GM12878 (cell line): Measurements from ENCODE around the gene PNMA1. TPM values are rescaled to one million over a fixed set of nuclear protein-coding genes. Genes with fewer than 3 reads are reported as not detected.

Experiments
- ATAC-seq: fragments of 200-7000 bp; cut with Tn5 transposase; 3 replicates; pipeline ENCODE4 v1.9.1; 2020; ENCODE audit warnings: mild to moderate bottlenecking, moderate library complexity
- Bru-seq: library from RNA; stranded (reverse); fragments of 400-500 nt; gene quantifications from one replicate; lab custom pipeline; 2021; lab: Mats Ljungman, UMichigan
- BruChase-seq, 2 experiments: library from RNA; stranded (reverse); fragments of 400-500 nt; gene quantifications; one replicate each; lab custom pipeline; 2021; lab: Mats Ljungman, UMichigan
- BruUV-seq: library from RNA; stranded (reverse); fragments of 400-500 nt; replicated peaks from 2 replicates; lab custom pipeline; 2021; lab: Mats Ljungman, UMichigan
- CTCF ChIA-PET: fragments of 300-600 bp; sonication (Branson Sonifier 250); formaldehyde crosslinking; extraction: SDS; loops from one replicate; lab custom pipeline; 2021; ENCODE audit warnings: inconsistent platforms; lab: Yijun Ruan, JAX
- POLR2A ChIA-PET: fragments of 350-600 bp; formaldehyde crosslinking; extraction: SDS; loops from one replicate; lab custom pipeline; 2021; ENCODE audit warnings: inconsistent platforms; lab: Charles Lee
- RAD21 ChIA-PET: fragments of 300-600 bp; sonication (Branson Sonifier 250); formaldehyde crosslinking; loops from one replicate; lab custom pipeline; 2023; ENCODE audit warnings: antibody characterized with exemption; ENCODE audit not compliant: unreplicated experiment; lab: Charles Lee
- SMC1A ChIA-PET: fragments of 300-600 bp; sonication (Branson Sonifier 250); formaldehyde crosslinking; loops from one replicate; lab custom pipeline; 2023; ENCODE audit not compliant: unreplicated experiment, uncharacterized antibody; lab: Charles Lee
- DNase-seq: peaks from one replicate; pipeline ENCODE4 v3.0.0-alpha.2; 2011; ENCODE audit warnings: low read depth, low spot score
- FAIRE-seq: peaks from 3 replicates; lab custom pipeline; 2011; peaks lifted over from hg19 to GRCh38; lab: Jason Lieb, UNC
- H2AFZ ChIP-seq: 2 replicates; pipeline ENCODE4 v1.6.0; 2011; ENCODE audit warnings: low read depth, low read length, control low read depth; ENCODE audit not compliant: control insufficient read depth
- H3K27ac ChIP-seq: 2 replicates; pipeline ENCODE4 v1.5.1; 2011; ENCODE audit warnings: control low read depth; ENCODE audit not compliant: control insufficient read depth, insufficient read depth
- H3K27me3 ChIP-seq, 2 experiments: replicated peaks in 1 of 2; 2 replicates each; pipeline versions ENCODE4 v1.6.0 to v1.6.1; 2011; ENCODE audit warnings: low read length in 1 of 2; ENCODE audit not compliant: control insufficient read depth in 2 of 2, insufficient read depth in 2 of 2
- H3K36me3 ChIP-seq, 2 experiments: 2 replicates each; pipeline ENCODE4 v1.5.1; 2011; ENCODE audit warnings: low read length in 1 of 2; ENCODE audit not compliant: control insufficient read depth in 2 of 2, insufficient read depth in 2 of 2
- H3K4me1 ChIP-seq: 2 replicates; pipeline ENCODE4 v1.6.1; 2011; ENCODE audit warnings: mild to moderate bottlenecking, low read length, moderate library complexity, mixed read lengths; ENCODE audit not compliant: control insufficient read depth, insufficient read depth
- H3K4me2 ChIP-seq: 2 replicates; pipeline ENCODE4 v1.6.0; 2011; ENCODE audit warnings: control low read depth; ENCODE audit not compliant: control insufficient read depth, insufficient read depth
- H3K4me3 ChIP-seq: fragments of 200-600 bp; sonication (generic); 2 replicates; pipeline ENCODE4 v1.5.1; 2016
- H3K79me2 ChIP-seq: 2 replicates; pipeline ENCODE4 v1.6.0; 2011; ENCODE audit warnings: low read length; ENCODE audit not compliant: control insufficient read depth, insufficient read depth
- H3K9ac ChIP-seq: 2 replicates; pipeline ENCODE4 v1.8.0; 2011; ENCODE audit warnings: low read length, control low read depth, mixed read lengths; ENCODE audit not compliant: control insufficient read depth, insufficient read depth
- H3K9me3 ChIP-seq: replicated peaks from 3 replicates; pipeline ENCODE4 v1.5.1; 2011; ENCODE audit warnings: mild to moderate bottlenecking, low read length; ENCODE audit not compliant: control insufficient read depth, insufficient read depth
- H4K20me1 ChIP-seq: 2 replicates; pipeline ENCODE4 v1.6.0; 2011; ENCODE audit not compliant: control insufficient read depth, insufficient read depth
- NRF1 ChIP-seq: conservative IDR thresholded peaks from 2 replicates; pipeline ENCODE4 v1.6.1; 2011; ENCODE audit warnings: mild to moderate bottlenecking, low read depth, low read length, improper control_type of control experiment
- POLR2AphosphoS5 ChIP-seq: IDR thresholded peaks from 2 replicates; pipeline ENCODE4 v1.6.1; 2011; ENCODE audit warnings: mild to moderate bottlenecking, low read length, inconsistent platforms
- RB1 ChIP-seq: fragments of 450-650 bp; formaldehyde crosslinking; IDR thresholded peaks from 2 replicates; pipeline ENCODE4 v1.6.1; 2017; ENCODE audit warnings: mild to moderate bottlenecking, borderline replicate concordance
- RBBP5 ChIP-seq: fragments of 200-600 bp; sonication (generic); conservative IDR thresholded peaks from 2 replicates; pipeline ENCODE4 v1.6.1; 2016
- SP1 ChIP-seq: IDR thresholded peaks from one replicate; pipeline ENCODE4 v1.6.1; 2011; ENCODE audit warnings: low read depth, low read length
- ZNF207 ChIP-seq: fragments of 450-650 bp; IDR thresholded peaks from 2 replicates; pipeline ENCODE4 v1.6.1; 2014; ENCODE audit warnings: antibody characterized with exemption, mild to moderate bottlenecking, borderline replicate concordance
- ZNF274 ChIP-seq: IDR thresholded peaks from one replicate; pipeline ENCODE4 v1.8.0; 2011; ENCODE audit not compliant: insufficient read length, insufficient read depth
- WGBS: methylation state at CpG from one replicate; pipeline ENCODE4 v1.1.6; 2016; ENCODE audit warnings: low lambda C conversion rate; ENCODE audit not compliant: insufficient replicate concordance, insufficient coverage; ENCODE audit errors: missing lambda C conversion rate; 5-methylcytosine and 5-hydroxymethylcytosine counted together
- in situ Hi-C: fragments of 300-500 bp; cut with MboI; formaldehyde crosslinking; loops from 9 replicates; pipeline ENCODE4 v1.14.3; 2018; ENCODE audit warnings: mixed read lengths
- intact Hi-C: fragments of 100-400 bp; cut with micrococcal nuclease; formaldehyde crosslinking; loops from one replicate; pipeline ENCODE4 v1.14.2; 2022; ENCODE audit not compliant: unreplicated experiment
- long read RNA-seq, 2 experiments: library from polyadenylated mRNA; unstranded; transcript quantifications; one replicate each; pipeline ENCODE4 v2.0.0, GENCODE V29; 2019 to 2020
- polyA minus RNA-seq, 3 experiments: library from RNA; depleted of rRNA, polyadenylated mRNA; stranded (reverse); fragments of >200 nt; gene quantifications; 2 replicates each; pipeline ENCODE4 v1.2.3, GENCODE V29; 2011
- polyA plus RNA-seq, 11 experiments: library from polyadenylated mRNA; depleted of rRNA in 4 of 11; unstranded in 6 of 11; stranded (reverse) in 5 of 11; fragments of >200 nt; fragmentation: Nextera tagmentation in 4 of 11; fragmentation: Illumina TruSeq in 1 of 11; extraction: Ambion mirVana in 4 of 11; extraction: Trizol in 1 of 11; gene quantifications; 1 replicate in 1 of 11; 2 replicates in 10 of 11; pipeline versions ENCODE4 v1.2.1 to v1.2.3, GENCODE V29; 2011 to 2016; ENCODE audit warnings: inconsistent platforms in 2 of 11, missing spikeins in 2 of 11, low read depth in 1 of 11
- total RNA-seq, 4 experiments: library from RNA; depleted of rRNA in 3 of 4; stranded (reverse); fragments of >200 nt in 3 of 4; fragmentation: Illumina TruSeq in 1 of 4; extraction: Trizol in 1 of 4; gene quantifications; 2 replicates each; pipeline versions ENCODE4 v1.2.1 to v1.2.3, GENCODE V29; 2013 to 2021
- TF ChIP-seq, protein P1 (sequence below), 3 experiments: IDR thresholded peaks in 2 of 3; conservative IDR thresholded peaks in 1 of 3; 2 replicates each; pipeline ENCODE4 v1.5.1; 2011; ENCODE audit warnings: low read depth in 3 of 3, low read length in 3 of 3, mild to moderate bottlenecking in 3 of 3, control low read depth in 2 of 3, moderate library complexity in 2 of 3, inconsistent platforms in 1 of 3, mixed read lengths in 1 of 3; ENCODE audit not compliant: control insufficient read depth in 2 of 3, insufficient read depth in 1 of 3; ENCODE audit errors: extremely low read depth in 1 of 3
- TF ChIP-seq, protein P2 (sequence below): fragments of 450-650 bp; formaldehyde crosslinking; IDR thresholded peaks from 2 replicates; pipeline ENCODE4 v1.4.0; 2022; ENCODE audit warnings: mild to moderate bottlenecking, moderate library complexity

PNMA1 gene, protein sequence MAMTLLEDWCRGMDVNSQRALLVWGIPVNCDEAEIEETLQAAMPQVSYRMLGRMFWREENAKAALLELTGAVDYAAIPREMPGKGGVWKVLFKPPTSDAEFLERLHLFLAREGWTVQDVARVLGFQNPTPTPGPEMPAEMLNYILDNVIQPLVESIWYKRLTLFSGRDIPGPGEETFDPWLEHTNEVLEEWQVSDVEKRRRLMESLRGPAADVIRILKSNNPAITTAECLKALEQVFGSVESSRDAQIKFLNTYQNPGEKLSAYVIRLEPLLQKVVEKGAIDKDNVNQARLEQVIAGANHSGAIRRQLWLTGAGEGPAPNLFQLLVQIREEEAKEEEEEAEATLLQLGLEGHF
- 8.8 and 10.1 TPM in 2 replicates for total RNA-seq (2013; cell fraction: nucleolus; rRNA removed)
- total RNA-seq (2014; rRNA removed) (3.8 and 4.0 TPM in 2 replicates), total RNA-seq (2014; rRNA removed; fragmentation: Illumina TruSeq; extraction: Trizol) (6.8 TPM in 2 replicates), total RNA-seq (2021) (22.4 and 24.0 TPM in 2 replicates), polyA plus RNA-seq (2011; rRNA removed) (7.8 and 9.7 TPM in 2 replicates), polyA plus RNA-seq (2014; fragmentation: Illumina TruSeq; extraction: Trizol) (14.0 and 14.4 TPM in 2 replicates), polyA plus RNA-seq (2014; fragmentation: Nextera tagmentation; extraction: Ambion mirVana) (1 to 10 TPM; 1.8 to 6.5 TPM), polyA plus RNA-seq (2014; rRNA removed) (14.4 and 15.3 TPM in 2 replicates), polyA plus RNA-seq (2016; fragmentation: Nextera tagmentation; extraction: Ambion mirVana) (10 to 100 TPM; 35.0 to 39.3 TPM), polyA minus RNA-seq (2011; rRNA and poly(A)+ RNA removed) (5.3 and 7.1 TPM in 2 replicates), Bru-seq, nascent RNA (percentile 83 among the genes with signal in this experiment), BruChase-seq, experiment 1, labeled RNA remaining after a 6-hour chase (percentile 96 among the genes with signal in this experiment), BruChase-seq, experiment 2, labeled RNA remaining after a 2-hour chase (percentile 96 among the genes with signal in this experiment)
- polyA plus RNA-seq (2011; ENCODE audit: low read depth) = 7.3 TPM
- 7.1 and 7.2 TPM in 2 replicates for polyA plus RNA-seq (2011; cell fraction: cytosol; rRNA removed)
- polyA plus RNA-seq (2011; cell fraction: nucleus; rRNA removed) = 7.9 and 9.2 TPM in 2 replicates
- polyA plus RNA-seq (2012) = 9.3 and 11.6 TPM in 2 replicates
- 3.3 and 3.7 TPM in 2 replicates for polyA minus RNA-seq (2011; cell fraction: cytosol; rRNA and poly(A)+ RNA removed)
- polyA minus RNA-seq (2011; cell fraction: nucleus; rRNA and poly(A)+ RNA removed) = 3.6 and 4.6 TPM in 2 replicates
- long read RNA-seq, experiment 1, transcript PNMA1-201 (1 exons, 2,590 nt) = major isoform, 6 of 6 reads
- long read RNA-seq, experiment 1, partial matches to known transcripts = 0 of 6 reads
- long read RNA-seq, experiment 1, other reads (novel, unspliced or antisense) = 0 of 6 reads
- long read RNA-seq, experiment 2, partial matches to known transcripts = 0 of 1 reads
- long read RNA-seq, experiment 2, other reads (novel, unspliced or antisense) = 0 of 1 reads

DNA sequence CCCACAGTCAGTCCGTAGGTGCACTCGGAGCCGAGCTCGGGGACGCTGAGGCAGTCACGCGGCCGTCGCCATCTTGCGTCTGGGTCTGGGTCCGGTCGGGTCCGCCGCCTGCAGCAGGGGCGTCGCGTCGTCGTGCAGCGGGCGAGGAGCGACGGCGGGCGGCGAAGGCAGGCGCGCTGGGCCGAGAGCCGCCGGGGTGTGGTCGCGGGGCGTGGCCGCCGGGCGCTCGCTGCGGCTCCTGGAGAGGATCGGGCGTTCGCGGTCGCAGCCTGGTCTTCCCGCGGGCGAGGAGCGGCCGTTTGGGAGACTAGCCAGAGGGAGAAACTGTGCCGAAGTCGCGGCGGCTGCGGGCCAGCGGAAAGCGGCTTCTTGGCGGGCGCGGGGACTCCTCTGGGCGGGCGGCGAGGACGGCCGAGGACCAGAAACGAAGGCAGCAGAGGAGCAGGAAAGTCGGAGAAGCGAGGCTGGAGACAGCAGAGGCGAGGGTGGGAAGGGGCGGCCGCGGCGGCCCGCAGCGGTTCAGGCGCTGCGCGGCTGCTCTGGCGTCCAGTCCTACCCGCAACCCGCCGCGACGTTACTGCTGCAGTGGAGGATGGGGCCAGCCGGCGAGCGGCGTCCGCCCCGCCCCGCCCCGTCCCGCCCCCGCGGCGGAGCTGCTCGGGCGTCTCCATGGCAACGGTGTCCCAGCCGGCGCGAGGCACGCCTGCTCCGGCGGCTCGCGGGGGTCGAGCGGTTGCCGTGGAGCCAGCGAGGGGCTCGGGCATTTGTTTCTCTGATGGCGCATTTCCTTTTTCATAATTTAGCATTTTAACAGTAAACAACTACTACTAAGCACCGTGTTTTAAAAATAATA, at the start of gene PNMA1:
PNMA1 (minus strand) TSS at position 582 of the 853 bp plus-strand sequence. CDS start 745 bp downstream, outside the sequence.
- ChIA-PET CTCF (interaction anchor here (0.9 to 2.8 kb wide), 9 partner anchors 9 to 419 kb away, joined by 3 to 12 read pairs (median 5); no protein-coding TSS in a partner anchor), RAD21 (interaction anchor here (0.5 to 2.1 kb wide), 5 partner anchors 12 to 195 kb away, joined by 3 to 5 read pairs (median 3); no protein-coding TSS in a partner anchor), SMC1A (interaction anchor here (1.2 to 3.2 kb wide), 6 partner anchors 12 to 101 kb away, joined by 3 to 16 read pairs (median 6); no protein-coding TSS in a partner anchor), POLR2A (interaction anchor here (1.3 to 1.4 kb wide), 2 partner anchors 17 to 51 kb away, joined by 3 read pairs; no protein-coding TSS in a partner anchor)
- H3K27ac ChIP-seq = peak within 1 kb of the TSS; percentile 63
- peak within 1 kb of the TSS; percentile 89 for H3K4me3 ChIP-seq
- peak within 1 kb of the TSS; percentile 64 for H3K9ac ChIP-seq
- no peaks in the 10 kb centered on the region for H3K27me3 ChIP-seq
- H3K79me2 ChIP-seq = peaks cover 20% of the 10 kb centered on the region
- DNase-seq (no peak), FAIRE-seq (no peak), ATAC-seq (peak; percentile 89)
- peaks cover 12 to 20% of the 10 kb centered on the region in 2 experiments for H3K36me3 ChIP-seq
- H3K4me2 ChIP-seq = peak within 1 kb of the TSS; percentile 82
- under 1% methylated on average over 91 of the region's 113 CpGs for WGBS
- intact Hi-C loops (loop anchor here (5.0 kb wide), 1 partner anchor 82 kb away; no protein-coding TSS in a partner anchor), in situ Hi-C loops (no loop called here)
- peaks cover 4% of the 10 kb centered on the region for H3K4me1 ChIP-seq
- H2AFZ ChIP-seq = peak within 1 kb of the TSS; percentile 88
- no peaks in the 10 kb centered on the region for H4K20me1 ChIP-seq
- no peaks in the 10 kb centered on the region for H3K9me3 ChIP-seq
- no TSS peak for BruUV-seq
- TF ChIP-seq NRF1 = no peak
- TF ChIP-seq, protein P1, sequence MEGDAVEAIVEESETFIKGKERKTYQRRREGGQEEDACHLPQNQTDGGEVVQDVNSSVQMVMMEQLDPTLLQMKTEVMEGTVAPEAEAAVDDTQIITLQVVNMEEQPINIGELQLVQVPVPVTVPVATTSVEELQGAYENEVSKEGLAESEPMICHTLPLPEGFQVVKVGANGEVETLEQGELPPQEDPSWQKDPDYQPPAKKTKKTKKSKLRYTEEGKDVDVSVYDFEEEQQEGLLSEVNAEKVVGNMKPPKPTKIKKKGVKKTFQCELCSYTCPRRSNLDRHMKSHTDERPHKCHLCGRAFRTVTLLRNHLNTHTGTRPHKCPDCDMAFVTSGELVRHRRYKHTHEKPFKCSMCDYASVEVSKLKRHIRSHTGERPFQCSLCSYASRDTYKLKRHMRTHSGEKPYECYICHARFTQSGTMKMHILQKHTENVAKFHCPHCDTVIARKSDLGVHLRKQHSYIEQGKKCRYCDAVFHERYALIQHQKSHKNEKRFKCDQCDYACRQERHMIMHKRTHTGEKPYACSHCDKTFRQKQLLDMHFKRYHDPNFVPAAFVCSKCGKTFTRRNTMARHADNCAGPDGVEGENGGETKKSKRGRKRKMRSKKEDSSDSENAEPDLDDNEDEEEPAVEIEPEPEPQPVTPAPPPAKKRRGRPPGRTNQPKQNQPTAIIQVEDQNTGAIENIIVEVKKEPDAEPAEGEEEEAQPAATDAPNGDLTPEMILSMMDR (IDR thresholded peaks at IDR 0.05 in 2 of 3, conservative IDR thresholded peaks at IDR 0.05 in 1 of 3; ENCODE audit: control insufficient read depth in 2 of 3, extremely low read depth in 1 of 3, insufficient read depth in 1 of 3, low read depth in 3 of 3, low read length in 3 of 3) = no peak
- TF ChIP-seq ZNF207 = no peak
- peak; percentile 20 for TF ChIP-seq SP1
- no peak for TF ChIP-seq RB1
- peak; percentile 81; the same call in 1 of the 2 replicates for TF ChIP-seq POLR2AphosphoS5
- TF ChIP-seq, protein P2, sequence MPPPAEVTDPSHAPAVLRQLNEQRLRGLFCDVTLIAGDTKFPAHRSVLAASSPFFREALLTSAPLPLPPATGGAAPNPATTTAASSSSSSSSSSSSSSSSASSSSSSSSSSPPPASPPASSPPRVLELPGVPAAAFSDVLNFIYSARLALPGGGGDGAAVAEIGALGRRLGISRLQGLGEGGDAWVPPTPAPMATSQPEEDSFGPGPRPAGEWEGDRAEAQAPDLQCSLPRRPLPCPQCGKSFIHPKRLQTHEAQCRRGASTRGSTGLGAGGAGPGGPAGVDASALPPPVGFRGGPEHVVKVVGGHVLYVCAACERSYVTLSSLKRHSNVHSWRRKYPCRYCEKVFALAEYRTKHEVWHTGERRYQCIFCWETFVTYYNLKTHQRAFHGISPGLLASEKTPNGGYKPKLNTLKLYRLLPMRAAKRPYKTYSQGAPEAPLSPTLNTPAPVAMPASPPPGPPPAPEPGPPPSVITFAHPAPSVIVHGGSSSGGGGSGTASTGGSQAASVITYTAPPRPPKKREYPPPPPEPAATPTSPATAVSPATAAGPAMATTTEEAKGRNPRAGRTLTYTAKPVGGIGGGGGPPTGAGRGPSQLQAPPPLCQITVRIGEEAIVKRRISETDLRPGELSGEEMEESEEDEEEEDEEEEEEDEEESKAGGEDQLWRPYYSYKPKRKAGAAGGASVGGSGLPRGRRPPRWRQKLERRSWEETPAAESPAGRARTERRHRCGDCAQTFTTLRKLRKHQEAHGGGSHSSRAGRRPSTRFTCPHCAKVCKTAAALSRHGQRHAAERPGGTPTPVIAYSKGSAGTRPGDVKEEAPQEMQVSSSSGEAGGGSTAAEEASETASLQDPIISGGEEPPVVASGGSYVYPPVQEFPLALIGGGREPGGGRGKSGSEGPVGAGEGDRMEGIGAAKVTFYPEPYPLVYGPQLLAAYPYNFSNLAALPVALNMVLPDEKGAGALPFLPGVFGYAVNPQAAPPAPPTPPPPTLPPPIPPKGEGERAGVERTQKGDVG = no peak
- no peak for TF ChIP-seq RBBP5
- TF ChIP-seq ZNF274 = no peak
